Omental fat pad (tissue), 4 donors: ENCODE measurements around the gene RPL19. TPM values are rescaled to one million over a fixed set of nuclear protein-coding genes. Genes with fewer than 3 reads are reported as not detected.

ENCODE experiments used
- ATAC-seq: fragments of 150-250 bp; one replicate; pipeline ENCODE4 v1.9.1; 2016; ENCODE audit warnings: mild to moderate bottlenecking, moderate library complexity; ENCODE audit not compliant: low FRiP score
- DNase-seq: peaks from one replicate; pipeline ENCODE4 v3.0.0-alpha.2; 2019; ENCODE audit warnings: low spot score
- CTCF ChIP-seq, 3 donors: fragments of 450-650 bp; IDR thresholded peaks; one replicate each; pipeline ENCODE4 v1.5.1; 2016 to 2017; ENCODE audit warnings: antibody characterized with exemption in 3 of 3, mild to moderate bottlenecking in 3 of 3, moderate library complexity in 2 of 3
- total RNA-seq, 4 donors: library from RNA; depleted of rRNA; stranded (reverse); fragments of >200 nt; gene quantifications; one replicate each; pipeline ENCODE4 v1.1.0, GENCODE V29; 2016

Gene RPL19
- total RNA-seq, 4 donors from 2014 or later = 2,414 to 2,833 (median 2,579) TPM

GRCh38 chr17:39156491-39156890 is 43.6 kb upstream of the RPL19 start:
- no peak for TF ChIP-seq CTCF (IDR thresholded peaks at IDR 0.05)
- DNase-seq = no peak
- ATAC-seq = no peak

GRCh38 chr17:39158623-39159022 is 41.5 kb upstream of the RPL19 start:
- TF ChIP-seq CTCF (IDR thresholded peaks at IDR 0.05) = no peak
- ATAC-seq (no peak), DNase-seq (no peak)

GRCh38 chr17:39161962-39162361 is 38.1 kb upstream of the RPL19 start:
- ATAC-seq = no peak

GRCh38 chr17:39164675-39165143 is 35.4 kb upstream of the RPL19 start:
- ATAC-seq = peak; percentile 80
- peak in 1 of 3 donors; percentile 53 for TF ChIP-seq CTCF (IDR thresholded peaks at IDR 0.05)
- peak; percentile 47 for DNase-seq

More at GRCh38 chr17:39161962-39162361, 38.1 kb upstream of the RPL19 start:
- no peak for DNase-seq
- TF ChIP-seq CTCF (IDR thresholded peaks at IDR 0.05) = no peak

- TF ChIP-seq CTCF (IDR thresholded peaks at IDR 0.05) = no peak
- no peak for DNase-seq
- no peak for ATAC-seq
Observed at GRCh38 chr17:39165178-39165840, 34.8 kb upstream of the RPL19 start.

GRCh38 chr17:39165841-39166349 is 34.2 kb upstream of the RPL19 start, which contains the start of gene ARL5C:
Gene ARL5C, minus strand, starts transcription at chr17:39166161. Its CDS starts 401 bp downstream, at chr17:39165760.
- TF ChIP-seq CTCF (IDR thresholded peaks at IDR 0.05) = no peak
- DNase-seq (no peak), ATAC-seq (no peak)
